GM12878 (cell line): Measurements from ENCODE around the gene FKBP14. TPM values are rescaled to one million over a fixed set of nuclear protein-coding genes. Genes with fewer than 3 reads are reported as not detected.

ENCODE experiments used
- ATAC-seq: fragments of 200-7000 bp; cut with Tn5 transposase; 3 replicates; pipeline ENCODE4 v1.9.1; 2020; ENCODE audit warnings: mild to moderate bottlenecking, moderate library complexity
- BruUV-seq: library from RNA; stranded (reverse); fragments of 400-500 nt; replicated peaks from 2 replicates; lab custom pipeline; 2021; lab: Mats Ljungman, UMichigan
- CTCF ChIA-PET: fragments of 300-600 bp; sonication (Branson Sonifier 250); formaldehyde crosslinking; extraction: SDS; loops from one replicate; lab custom pipeline; 2021; ENCODE audit warnings: inconsistent platforms; lab: Yijun Ruan, JAX
- POLR2A ChIA-PET: fragments of 350-600 bp; formaldehyde crosslinking; extraction: SDS; loops from one replicate; lab custom pipeline; 2021; ENCODE audit warnings: inconsistent platforms; lab: Charles Lee
- RAD21 ChIA-PET: fragments of 300-600 bp; sonication (Branson Sonifier 250); formaldehyde crosslinking; loops from one replicate; lab custom pipeline; 2023; ENCODE audit warnings: antibody characterized with exemption; ENCODE audit not compliant: unreplicated experiment; lab: Charles Lee
- SMC1A ChIA-PET: fragments of 300-600 bp; sonication (Branson Sonifier 250); formaldehyde crosslinking; loops from one replicate; lab custom pipeline; 2023; ENCODE audit not compliant: unreplicated experiment, uncharacterized antibody; lab: Charles Lee
- DNase-seq: peaks from one replicate; pipeline ENCODE4 v3.0.0-alpha.2; 2011; ENCODE audit warnings: low read depth, low spot score
- FAIRE-seq: peaks from 3 replicates; lab custom pipeline; 2011; peaks lifted over from hg19 to GRCh38; lab: Jason Lieb, UNC
- H2AFZ ChIP-seq: 2 replicates; pipeline ENCODE4 v1.6.0; 2011; ENCODE audit warnings: low read depth, low read length, control low read depth; ENCODE audit not compliant: control insufficient read depth
- H3K27ac ChIP-seq: 2 replicates; pipeline ENCODE4 v1.5.1; 2011; ENCODE audit warnings: control low read depth; ENCODE audit not compliant: control insufficient read depth, insufficient read depth
- H3K27me3 ChIP-seq, 2 experiments: replicated peaks in 1 of 2; 2 replicates each; pipeline versions ENCODE4 v1.6.0 to v1.6.1; 2011; ENCODE audit warnings: low read length in 1 of 2; ENCODE audit not compliant: control insufficient read depth in 2 of 2, insufficient read depth in 2 of 2
- H3K36me3 ChIP-seq, 2 experiments: 2 replicates each; pipeline ENCODE4 v1.5.1; 2011; ENCODE audit warnings: low read length in 1 of 2; ENCODE audit not compliant: control insufficient read depth in 2 of 2, insufficient read depth in 2 of 2
- H3K4me1 ChIP-seq: 2 replicates; pipeline ENCODE4 v1.6.1; 2011; ENCODE audit warnings: mild to moderate bottlenecking, low read length, moderate library complexity, mixed read lengths; ENCODE audit not compliant: control insufficient read depth, insufficient read depth
- H3K4me2 ChIP-seq: 2 replicates; pipeline ENCODE4 v1.6.0; 2011; ENCODE audit warnings: control low read depth; ENCODE audit not compliant: control insufficient read depth, insufficient read depth
- H3K4me3 ChIP-seq: fragments of 200-600 bp; sonication (generic); 2 replicates; pipeline ENCODE4 v1.5.1; 2016
- H3K79me2 ChIP-seq: 2 replicates; pipeline ENCODE4 v1.6.0; 2011; ENCODE audit warnings: low read length; ENCODE audit not compliant: control insufficient read depth, insufficient read depth
- H3K9ac ChIP-seq: 2 replicates; pipeline ENCODE4 v1.8.0; 2011; ENCODE audit warnings: low read length, control low read depth, mixed read lengths; ENCODE audit not compliant: control insufficient read depth, insufficient read depth
- H3K9me3 ChIP-seq: replicated peaks from 3 replicates; pipeline ENCODE4 v1.5.1; 2011; ENCODE audit warnings: mild to moderate bottlenecking, low read length; ENCODE audit not compliant: control insufficient read depth, insufficient read depth
- H4K20me1 ChIP-seq: 2 replicates; pipeline ENCODE4 v1.6.0; 2011; ENCODE audit not compliant: control insufficient read depth, insufficient read depth
- BACH1 ChIP-seq: fragments of 450-650 bp; IDR thresholded peaks from 2 replicates; pipeline ENCODE4 v1.6.1; 2017; ENCODE audit warnings: mild to moderate bottlenecking, borderline replicate concordance
- BCLAF1 ChIP-seq: fragments of 450-650 bp; IDR thresholded peaks from 2 replicates; pipeline ENCODE4 v1.6.1; 2017; ENCODE audit warnings: antibody characterized with exemption, mild to moderate bottlenecking, moderate library complexity
- CHD2 ChIP-seq: IDR thresholded peaks from 2 replicates; pipeline ENCODE4 v1.6.1; 2011; ENCODE audit warnings: low read depth, low read length, improper control_type of control experiment, borderline replicate concordance
- CTCF ChIP-seq, 3 experiments: IDR thresholded peaks in 2 of 3; conservative IDR thresholded peaks in 1 of 3; 2 replicates each; pipeline ENCODE4 v1.5.1; 2011; ENCODE audit warnings: low read depth in 3 of 3, low read length in 3 of 3, mild to moderate bottlenecking in 3 of 3, control low read depth in 2 of 3, moderate library complexity in 2 of 3, inconsistent platforms in 1 of 3, mixed read lengths in 1 of 3; ENCODE audit not compliant: control insufficient read depth in 2 of 3, insufficient read depth in 1 of 3; ENCODE audit errors: extremely low read depth in 1 of 3
- KLF5 ChIP-seq: fragments of 450-650 bp; IDR thresholded peaks from 2 replicates; pipeline ENCODE4 v1.6.1; 2014; ENCODE audit warnings: mild to moderate bottlenecking; ENCODE audit not compliant: partially characterized antibody
- MYB ChIP-seq: fragments of 150-350 bp; IDR thresholded peaks from 2 replicates; pipeline ENCODE4 v1.6.1; 2014; ENCODE audit warnings: mild to moderate bottlenecking, low read depth, low read length, borderline replicate concordance
- NR2F1 ChIP-seq: fragments of 450-650 bp; conservative IDR thresholded peaks from 2 replicates; pipeline ENCODE4 v1.6.1; 2017; ENCODE audit warnings: mild to moderate bottlenecking
- PAX5 ChIP-seq: IDR thresholded peaks from 2 replicates; pipeline ENCODE4 v1.6.1; 2011; ENCODE audit warnings: low read depth, low read length, borderline replicate concordance
- RAD51 ChIP-seq: fragments of 450-650 bp; IDR thresholded peaks from 2 replicates; pipeline ENCODE4 v1.6.1; 2016; ENCODE audit warnings: moderate library complexity, mild to moderate bottlenecking, inconsistent platforms
- RELB ChIP-seq: fragments of 450-650 bp; IDR thresholded peaks from 2 replicates; pipeline ENCODE4 v1.6.1; 2017; ENCODE audit warnings: low read depth, mild to moderate bottlenecking, moderate library complexity
- RFX5 ChIP-seq: IDR thresholded peaks from 2 replicates; pipeline ENCODE4 v1.6.1; 2011; ENCODE audit warnings: low read depth, low read length, improper control_type of control experiment
- RUNX3 ChIP-seq: IDR thresholded peaks from 2 replicates; pipeline ENCODE4 v1.6.1; 2012; ENCODE audit warnings: low read length, inconsistent platforms
- TARDBP ChIP-seq: IDR thresholded peaks from 2 replicates; pipeline ENCODE4 v1.6.1; 2016; ENCODE audit warnings: borderline replicate concordance
- ZBTB11 ChIP-seq: fragments of 450-650 bp; formaldehyde crosslinking; IDR thresholded peaks from 2 replicates; pipeline ENCODE4 v1.5.0; 2022; ENCODE audit warnings: mild to moderate bottlenecking, missing genetic modification characterization
- ZNF24 ChIP-seq: fragments of 450-650 bp; IDR thresholded peaks from 2 replicates; pipeline ENCODE4 v1.6.1; 2017; ENCODE audit warnings: antibody characterized with exemption, mild to moderate bottlenecking
- WGBS: methylation state at CpG from one replicate; pipeline ENCODE4 v1.1.6; 2016; ENCODE audit warnings: low lambda C conversion rate; ENCODE audit not compliant: insufficient replicate concordance, insufficient coverage; ENCODE audit errors: missing lambda C conversion rate; 5-methylcytosine and 5-hydroxymethylcytosine counted together
- in situ Hi-C: fragments of 300-500 bp; cut with MboI; formaldehyde crosslinking; loops from 9 replicates; pipeline ENCODE4 v1.14.3; 2018; ENCODE audit warnings: mixed read lengths
- intact Hi-C: fragments of 100-400 bp; cut with micrococcal nuclease; formaldehyde crosslinking; loops from one replicate; pipeline ENCODE4 v1.14.2; 2022; ENCODE audit not compliant: unreplicated experiment
- polyA plus RNA-seq, 11 experiments: library from polyadenylated mRNA; depleted of rRNA in 4 of 11; unstranded in 6 of 11; stranded (reverse) in 5 of 11; fragments of >200 nt; fragmentation: Nextera tagmentation in 4 of 11; fragmentation: Illumina TruSeq in 1 of 11; extraction: Ambion mirVana in 4 of 11; extraction: Trizol in 1 of 11; gene quantifications; 1 replicate in 1 of 11; 2 replicates in 10 of 11; pipeline versions ENCODE4 v1.2.1 to v1.2.3, GENCODE V29; 2011 to 2016; ENCODE audit warnings: inconsistent platforms in 2 of 11, missing spikeins in 2 of 11, low read depth in 1 of 11
- total RNA-seq, 4 experiments: library from RNA; depleted of rRNA in 3 of 4; stranded (reverse); fragments of >200 nt in 3 of 4; fragmentation: Illumina TruSeq in 1 of 4; extraction: Trizol in 1 of 4; gene quantifications; 2 replicates each; pipeline versions ENCODE4 v1.2.1 to v1.2.3, GENCODE V29; 2013 to 2021

The FKBP14 gene
- total and polyA plus RNA-seq, 10 of the 15 experiments (the other 5 are each of a cell fraction or from before 2014, with no cell fraction given) = 2.7 to 8.9 (median 5.6) TPM

- Histone ChIP-seq H3K9me3 (no peaks in the 10 kb centered on the region), H3K4me2 (no peak overlapping the region), H3K4me3 (no peak overlapping the region), H3K4me1 (peaks cover 3% of the 10 kb centered on the region; the same call in 1 of the 2 replicates), H3K36me3 (no peaks in the 10 kb centered on the region; a peak in 1 of 4 replicates), H3K27me3 (no peaks in the 10 kb centered on the region), H4K20me1 (no peaks in the 10 kb centered on the region), H2AFZ (no peak overlapping the region), H3K79me2 (peaks cover 19% of the 10 kb centered on the region), H3K27ac (no peak overlapping the region), H3K9ac (no peak overlapping the region)
- TF ChIP-seq NR2F1 = no peak
- no peak for TF ChIP-seq KLF5
- TF ChIP-seq BCLAF1 = no peak
- no peak for TF ChIP-seq RFX5
- no peak for TF ChIP-seq RELB
- TF ChIP-seq CTCF (IDR thresholded peaks at IDR 0.05 in 2 of 3, conservative IDR thresholded peaks at IDR 0.05 in 1 of 3; ENCODE audit: control insufficient read depth in 2 of 3, extremely low read depth in 1 of 3, insufficient read depth in 1 of 3, low read depth in 3 of 3, low read length in 3 of 3) = no peak
- TF ChIP-seq PAX5 = no peak
- no peak for TF ChIP-seq RUNX3
- no peak for TF ChIP-seq ZBTB11 (CRISPR knock-in tag)
- TF ChIP-seq TARDBP = no peak
- no peak for TF ChIP-seq RAD51
- no peak for TF ChIP-seq ZNF24
- no peak for TF ChIP-seq CHD2
- no peak for TF ChIP-seq BACH1
- no peak for TF ChIP-seq MYB
- ChIA-PET SMC1A (interaction anchor here (1.1 to 1.9 kb wide), 2 partner anchors 9 to 20 kb away, joined by 3 to 4 read pairs; no protein-coding TSS in a partner anchor), POLR2A (interaction anchor here (2.6 kb wide), 1 partner anchor 9 kb away, joined by 8 read pairs; no protein-coding TSS in a partner anchor), RAD21 (interaction anchor here (0.8 kb wide), 1 partner anchor 98 kb away, joined by 3 read pairs; no protein-coding TSS in a partner anchor), CTCF (interaction anchor here (0.6 to 4.5 kb wide), 7 partner anchors 11 to 236 kb away, joined by 3 to 18 read pairs (median 5); no protein-coding TSS in a partner anchor)
- ATAC-seq (no peak), DNase-seq (no peak), FAIRE-seq (no peak)
- BruUV-seq = no TSS peak
- in situ Hi-C loops (no loop called here), intact Hi-C loops (no loop called here)
- WGBS = 83% methylated on average over 4 of the region's 4 CpGs
These were observed 50.2 kb downstream of the FKBP14 start for GRCh38 chr7:29976266-29976665.
